ENCODE data around the gene RAP1A.

RAP1A gene

DNA sequence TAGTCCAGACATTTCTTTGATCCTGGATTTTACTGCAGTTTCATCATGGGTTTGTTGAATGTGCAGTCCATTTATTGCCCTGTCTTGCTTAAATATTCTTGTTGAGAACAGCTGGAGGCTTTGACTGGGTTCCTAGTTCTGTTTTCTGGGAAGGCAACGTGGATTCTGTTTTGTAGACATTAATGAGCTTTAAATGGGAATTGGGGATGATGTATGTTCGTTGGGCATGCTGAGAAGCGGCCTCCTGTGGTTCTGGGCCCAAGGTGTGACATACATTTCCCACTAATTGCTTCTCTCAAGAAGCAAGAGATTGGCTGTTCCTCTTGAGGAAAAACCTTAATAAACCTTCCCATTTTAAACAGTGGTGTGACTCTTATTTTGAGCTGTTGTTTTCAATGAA is 96.7 kb downstream of the RAP1A start:
- no peak overlapping the region for H2AFZ ChIP-seq (ENCODE audit: low read depth)
- H3K4me3 ChIP-seq (IDR thresholded peaks at IDR 0.05; ENCODE audit: insufficient read depth, low read depth, low read length): no peak overlapping the region
- no peaks in the 10 kb centered on the region for H4K20me1 ChIP-seq (ENCODE audit: insufficient read depth)
- H3K9ac ChIP-seq: no peak overlapping the region
- H3K79me2 ChIP-seq (ENCODE audit: insufficient read depth, low read depth): no peaks in the 10 kb centered on the region
- no peaks in the 10 kb centered on the region for H3K27me3 ChIP-seq (ENCODE audit: insufficient read depth, low read depth)
- peaks cover 14% of the 10 kb centered on the region for H3K4me1 ChIP-seq (ENCODE audit: low read depth, poor library complexity, severe bottlenecking)
- H3K36me3 ChIP-seq (ENCODE audit: insufficient read depth): no peaks in the 10 kb centered on the region
- H3K4me2 ChIP-seq: no peak overlapping the region
- no peak overlapping the region for H3K27ac ChIP-seq
- TF ChIP-seq, protein P1, sequence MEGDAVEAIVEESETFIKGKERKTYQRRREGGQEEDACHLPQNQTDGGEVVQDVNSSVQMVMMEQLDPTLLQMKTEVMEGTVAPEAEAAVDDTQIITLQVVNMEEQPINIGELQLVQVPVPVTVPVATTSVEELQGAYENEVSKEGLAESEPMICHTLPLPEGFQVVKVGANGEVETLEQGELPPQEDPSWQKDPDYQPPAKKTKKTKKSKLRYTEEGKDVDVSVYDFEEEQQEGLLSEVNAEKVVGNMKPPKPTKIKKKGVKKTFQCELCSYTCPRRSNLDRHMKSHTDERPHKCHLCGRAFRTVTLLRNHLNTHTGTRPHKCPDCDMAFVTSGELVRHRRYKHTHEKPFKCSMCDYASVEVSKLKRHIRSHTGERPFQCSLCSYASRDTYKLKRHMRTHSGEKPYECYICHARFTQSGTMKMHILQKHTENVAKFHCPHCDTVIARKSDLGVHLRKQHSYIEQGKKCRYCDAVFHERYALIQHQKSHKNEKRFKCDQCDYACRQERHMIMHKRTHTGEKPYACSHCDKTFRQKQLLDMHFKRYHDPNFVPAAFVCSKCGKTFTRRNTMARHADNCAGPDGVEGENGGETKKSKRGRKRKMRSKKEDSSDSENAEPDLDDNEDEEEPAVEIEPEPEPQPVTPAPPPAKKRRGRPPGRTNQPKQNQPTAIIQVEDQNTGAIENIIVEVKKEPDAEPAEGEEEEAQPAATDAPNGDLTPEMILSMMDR (conservative IDR thresholded peaks at IDR 0.05; ENCODE audit: low read depth, low read length): no peak

DNA sequence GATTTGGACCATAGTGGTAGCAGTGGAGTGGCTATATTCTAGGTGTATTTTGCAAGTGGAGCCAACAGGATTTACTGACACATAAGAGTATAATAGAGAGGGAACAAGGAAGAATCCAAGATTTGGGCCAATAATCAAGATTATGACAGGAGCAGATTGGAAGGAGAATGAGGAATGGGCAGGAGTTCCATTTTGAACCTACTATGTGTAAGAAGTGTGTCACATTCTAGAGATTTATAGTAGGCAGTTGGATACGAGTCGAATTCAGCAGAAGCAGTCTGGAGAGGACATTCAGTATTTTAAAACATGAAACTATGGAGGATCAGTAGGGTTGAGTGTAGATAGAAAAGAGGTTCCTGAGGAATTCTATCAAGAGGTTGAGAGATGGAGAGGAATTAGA is 97.9 kb downstream of the RAP1A start:
- H3K27ac ChIP-seq: no peak overlapping the region
- H3K36me3 ChIP-seq (ENCODE audit: insufficient read depth): no peaks in the 10 kb centered on the region
- H4K20me1 ChIP-seq (ENCODE audit: insufficient read depth): no peaks in the 10 kb centered on the region
- no peak overlapping the region for H3K4me3 ChIP-seq (IDR thresholded peaks at IDR 0.05; ENCODE audit: insufficient read depth, low read depth, low read length)
- H2AFZ ChIP-seq (ENCODE audit: low read depth): no peak overlapping the region
- H3K27me3 ChIP-seq (ENCODE audit: insufficient read depth, low read depth): no peaks in the 10 kb centered on the region
- no peaks in the 10 kb centered on the region for H3K79me2 ChIP-seq (ENCODE audit: insufficient read depth, low read depth)
- TF ChIP-seq, protein P1 (conservative IDR thresholded peaks at IDR 0.05; ENCODE audit: low read depth, low read length): no peak
- peaks cover 14% of the 10 kb centered on the region for H3K4me1 ChIP-seq (ENCODE audit: low read depth, poor library complexity, severe bottlenecking)
- H3K4me2 ChIP-seq: no peak overlapping the region
- H3K9ac ChIP-seq: no peak overlapping the region

DNA sequence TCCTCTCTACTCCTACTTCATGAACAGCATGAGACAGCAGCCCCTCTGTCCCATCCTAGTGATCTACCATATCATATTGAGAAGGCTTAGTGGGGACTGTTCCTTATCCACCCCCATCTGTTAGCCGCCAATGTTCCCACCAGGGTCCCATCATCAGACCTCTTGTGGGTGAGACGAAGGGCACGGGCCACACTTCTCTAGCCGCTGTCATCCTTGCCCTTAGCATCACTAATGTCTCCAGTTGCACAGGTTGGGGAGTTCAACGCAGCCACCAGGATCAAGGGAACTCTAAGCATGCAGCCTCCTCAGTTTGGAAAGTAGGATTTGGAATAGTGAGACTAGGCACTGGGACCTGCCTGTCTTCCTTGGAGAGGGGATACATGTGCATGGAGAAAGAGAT is 99.5 kb downstream of the RAP1A start:
- Histone ChIP-seq H3K4me2 (no peak overlapping the region), H4K20me1 (ENCODE audit: insufficient read depth) (no peaks in the 10 kb centered on the region), H3K79me2 (ENCODE audit: insufficient read depth, low read depth) (no peaks in the 10 kb centered on the region)

DNA sequence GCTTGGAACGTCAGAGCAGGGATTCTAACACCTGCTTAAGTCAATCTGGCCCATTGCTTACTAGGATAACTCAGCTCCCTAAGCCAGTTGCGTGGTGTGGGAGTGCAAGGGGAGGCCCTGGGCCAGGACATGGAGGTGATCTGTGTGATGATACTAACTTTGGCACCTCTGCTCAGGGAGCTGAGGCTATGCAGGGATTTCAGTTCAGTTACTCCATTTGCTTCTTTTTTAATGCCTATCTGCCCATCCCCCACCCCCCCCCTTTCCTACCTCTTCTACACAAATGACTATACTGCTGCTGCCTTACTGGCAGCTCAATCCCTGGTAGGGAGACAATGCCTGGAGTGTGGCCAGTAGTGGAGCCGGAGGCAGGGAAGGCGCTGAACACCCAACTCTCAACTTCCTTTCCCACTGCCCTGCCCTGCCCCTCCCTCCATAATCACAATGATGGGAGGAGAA is 100.1 kb downstream of the RAP1A start:
- Histone ChIP-seq H3K4me2 (no peak overlapping the region), H3K79me2 (ENCODE audit: insufficient read depth, low read depth) (no peaks in the 10 kb centered on the region), H3K4me3 (IDR thresholded peaks at IDR 0.05; ENCODE audit: insufficient read depth, low read depth, low read length) (no peak overlapping the region), H3K4me1 (ENCODE audit: low read depth, poor library complexity, severe bottlenecking) (peaks cover 1% of the 10 kb centered on the region), H4K20me1 (ENCODE audit: insufficient read depth) (no peaks in the 10 kb centered on the region), H3K27me3 (ENCODE audit: insufficient read depth, low read depth) (no peaks in the 10 kb centered on the region), H2AFZ (ENCODE audit: low read depth) (no peak overlapping the region), H3K36me3 (ENCODE audit: insufficient read depth) (no peaks in the 10 kb centered on the region), H3K27ac (no peak overlapping the region), H3K9ac (no peak overlapping the region)
- TF ChIP-seq, protein P1 (conservative IDR thresholded peaks at IDR 0.05; ENCODE audit: low read depth, low read length): no peak

More for the DNA sequence above, 99.5 kb downstream of the RAP1A start:
- no peak overlapping the region for H3K4me3 ChIP-seq (IDR thresholded peaks at IDR 0.05; ENCODE audit: insufficient read depth, low read depth, low read length)
- H3K9ac ChIP-seq: no peak overlapping the region
- TF ChIP-seq, protein P1 (conservative IDR thresholded peaks at IDR 0.05; ENCODE audit: low read depth, low read length): no peak
- no peaks in the 10 kb centered on the region for H3K36me3 ChIP-seq (ENCODE audit: insufficient read depth)
- H3K27me3 ChIP-seq (ENCODE audit: insufficient read depth, low read depth): no peaks in the 10 kb centered on the region
- no peak overlapping the region for H2AFZ ChIP-seq (ENCODE audit: low read depth)
- no peak overlapping the region for H3K27ac ChIP-seq
- peaks cover 7% of the 10 kb centered on the region for H3K4me1 ChIP-seq (ENCODE audit: low read depth, poor library complexity, severe bottlenecking)

Measured in KMS-11 (cell line).